H1 (cell line): Measurements from ENCODE around the gene CTTNBP2. TPM values are rescaled to one million over a fixed set of nuclear protein-coding genes. Genes with fewer than 3 reads are reported as not detected.

ENCODE experiments used
- CTCF ChIA-PET: fragments of 300-600 bp; sonication (Branson Sonifier 250); formaldehyde crosslinking; loops from one replicate; lab custom pipeline; 2021; ENCODE audit not compliant: partially characterized antibody; lab: Charles Lee
- POLR2A ChIA-PET: fragments of 300-600 bp; sonication (Branson Sonifier 250); formaldehyde crosslinking; loops from one replicate; lab custom pipeline; 2021; ENCODE audit warnings: inconsistent platforms; ENCODE audit not compliant: partially characterized antibody; lab: Charles Lee
- DNase-seq, 2 experiments: peaks; one replicate each; pipeline versions ENCODE4 v3.0.0 to v3.0.0-alpha.2; 2010 to 2022; ENCODE audit warnings: low spot score in 2 of 2, low read depth in 1 of 2, mixed read lengths in 1 of 2
- FAIRE-seq: peaks from 2 replicates; lab custom pipeline; 2011; peaks lifted over from hg19 to GRCh38; lab: Jason Lieb, UNC
- H2AFZ ChIP-seq: 2 replicates; pipeline ENCODE4 v1.8.1; 2012; ENCODE audit warnings: low read length, inconsistent platforms
- H2AK5ac ChIP-seq: 2 replicates; pipeline ENCODE4 v1.6.1; 2013; ENCODE audit warnings: low read depth, low read length
- H2BK120ac ChIP-seq: replicated peaks from 2 replicates; pipeline ENCODE3; 2013; ENCODE audit warnings: low read depth, low read length, inconsistent platforms
- H2BK12ac ChIP-seq: 2 replicates; pipeline ENCODE4 v1.6.1; 2013; ENCODE audit warnings: low read depth, low read length
- H2BK15ac ChIP-seq: 2 replicates; pipeline ENCODE4 v1.6.1; 2013; ENCODE audit warnings: low read length
- H2BK20ac ChIP-seq: 2 replicates; pipeline ENCODE4 v1.6.1; 2013; ENCODE audit warnings: low read length
- H2BK5ac ChIP-seq: 2 replicates; pipeline ENCODE4 v1.6.1; 2013; ENCODE audit warnings: low read depth, low read length
- H3K14ac ChIP-seq: 2 replicates; pipeline ENCODE4 v1.6.1; 2013; ENCODE audit warnings: inconsistent platforms; ENCODE audit not compliant: insufficient read length
- H3K18ac ChIP-seq: 2 replicates; pipeline ENCODE4 v1.6.1; 2013; ENCODE audit warnings: low read length; ENCODE audit errors: extremely low read depth
- H3K23ac ChIP-seq: 2 replicates; pipeline ENCODE4 v1.6.1; 2013; ENCODE audit warnings: inconsistent platforms; ENCODE audit not compliant: insufficient read length
- H3K23me2 ChIP-seq: 2 replicates; pipeline ENCODE4 v1.6.1; 2013; ENCODE audit warnings: low read depth, low read length
- H3K27ac ChIP-seq: 2 replicates; pipeline ENCODE4 v1.6.1; 2011; ENCODE audit warnings: low read depth, low read length, inconsistent platforms
- H3K27me3 ChIP-seq, 4 experiments: replicated peaks in 1 of 4; 1 replicate in 1 of 4; 2 replicates in 3 of 4; pipeline versions ENCODE4 v1.6.1 to v1.8.1; 2011 to 2013; ENCODE audit warnings: low read length in 3 of 4, mild to moderate bottlenecking in 3 of 4, inconsistent platforms in 2 of 4, mixed read lengths in 2 of 4, moderate library complexity in 1 of 4; ENCODE audit not compliant: control insufficient read depth in 3 of 4, insufficient read depth in 3 of 4; ENCODE audit errors: extremely low read depth in 1 of 4
- H3K36me3 ChIP-seq, 4 experiments: 2 replicates each; pipeline versions ENCODE4 v1.6.1 to v1.8.1; 2011 to 2013; ENCODE audit warnings: mild to moderate bottlenecking in 4 of 4, low read length in 3 of 4, moderate library complexity in 2 of 4, control low read depth in 1 of 4, inconsistent platforms in 1 of 4; ENCODE audit not compliant: insufficient read depth in 4 of 4, control insufficient read depth in 2 of 4
- H3K4ac ChIP-seq: replicated peaks from 2 replicates; pipeline ENCODE3; 2013; ENCODE audit warnings: low read length, low read depth, mixed read lengths, inconsistent platforms; ENCODE audit not compliant: insufficient read length
- H3K4me1 ChIP-seq, 4 experiments: replicated peaks in 1 of 4; 1 replicate in 1 of 4; 2 replicates in 3 of 4; pipeline versions ENCODE4 v1.6.1 to v1.8.1; 2011 to 2013; ENCODE audit warnings: low read length in 3 of 4, inconsistent platforms in 2 of 4, mixed read lengths in 1 of 4; ENCODE audit not compliant: insufficient read depth in 4 of 4, control insufficient read depth in 3 of 4
- H3K4me2 ChIP-seq, 2 experiments: 2 replicates each; pipeline versions ENCODE4 v1.6.1 to v1.8.1; 2011 to 2013; ENCODE audit warnings: low read depth in 2 of 2, low read length in 2 of 2, control low read depth in 1 of 2, inconsistent platforms in 1 of 2, mild to moderate bottlenecking in 1 of 2; ENCODE audit not compliant: insufficient read depth in 1 of 2
- H3K4me3 ChIP-seq, 4 experiments: fragments of 200-600, 300-600 bp in 1 of 4; sonication (generic), shearing (Covaris generic), sonication (Bioruptor Twin) in 1 of 4; 2 replicates each; pipeline versions ENCODE4 v1.5.1 to v1.8.1; 2011 to 2016; ENCODE audit warnings: low read length in 4 of 4, low read depth in 3 of 4, control low read depth in 2 of 4, inconsistent platforms in 2 of 4, mild to moderate bottlenecking in 2 of 4, mixed read lengths in 1 of 4, moderate library complexity in 1 of 4; ENCODE audit not compliant: insufficient read depth in 2 of 4; ENCODE audit errors: extremely low read depth in 1 of 4
- H3K56ac ChIP-seq: replicated peaks from 2 replicates; pipeline ENCODE3; 2013; ENCODE audit warnings: low read depth, mild to moderate bottlenecking, mixed read lengths, low read length, inconsistent platforms; ENCODE audit not compliant: insufficient read length
- H3K79me1 ChIP-seq: 2 replicates; pipeline ENCODE4 v1.6.1; 2013; ENCODE audit warnings: low read depth, low read length, control low read depth
- H3K79me2 ChIP-seq, 2 experiments: 2 replicates each; pipeline versions ENCODE4 v1.6.1 to v1.8.1; 2012 to 2013; ENCODE audit warnings: low read length in 2 of 2, mild to moderate bottlenecking in 2 of 2, inconsistent platforms in 1 of 2; ENCODE audit not compliant: insufficient read depth in 2 of 2, control insufficient read depth in 1 of 2
- H3K9ac ChIP-seq, 4 experiments: replicated peaks in 1 of 4; 1 replicate in 1 of 4; 2 replicates in 3 of 4; pipeline versions ENCODE4 v1.6.1 to v1.8.1; 2011 to 2013; ENCODE audit warnings: low read depth in 3 of 4, low read length in 3 of 4, control low read depth in 2 of 4, mild to moderate bottlenecking in 2 of 4, moderate library complexity in 2 of 4, inconsistent platforms in 1 of 4; ENCODE audit errors: extremely low read depth in 1 of 4
- H3K9me3 ChIP-seq, 2 experiments: 2 replicates each; pipeline versions ENCODE4 v1.6.1 to v1.8.1; 2012 to 2013; ENCODE audit warnings: mild to moderate bottlenecking in 2 of 2, moderate library complexity in 2 of 2, control low read depth in 1 of 2, inconsistent platforms in 1 of 2, low read depth in 1 of 2, low read length in 1 of 2, mixed read lengths in 1 of 2; ENCODE audit not compliant: insufficient read depth in 2 of 2
- H4K20me1 ChIP-seq, 2 experiments: replicated peaks in 1 of 2; 2 replicates each; pipeline versions ENCODE3 to v1.8.1; 2011 to 2013; ENCODE audit warnings: inconsistent platforms in 2 of 2, low read length in 2 of 2, mild to moderate bottlenecking in 1 of 2; ENCODE audit not compliant: insufficient read depth in 2 of 2, control insufficient read depth in 1 of 2
- H4K5ac ChIP-seq: 2 replicates; pipeline ENCODE4 v1.6.1; 2013; ENCODE audit warnings: low read length, low read depth, mixed read lengths, inconsistent platforms; ENCODE audit not compliant: insufficient read length
- H4K8ac ChIP-seq: 2 replicates; pipeline ENCODE4 v1.8.0; 2013; ENCODE audit warnings: mild to moderate bottlenecking, moderate library complexity, low read length, inconsistent platforms; ENCODE audit not compliant: insufficient read depth; ENCODE audit errors: extremely low read depth
- H4K91ac ChIP-seq: replicated peaks from 2 replicates; pipeline ENCODE3; 2013; ENCODE audit warnings: low read length, mixed read lengths, inconsistent platforms; ENCODE audit not compliant: insufficient read length
- BACH1 ChIP-seq: IDR thresholded peaks from 2 replicates; pipeline ENCODE4 v1.6.1; 2012; ENCODE audit warnings: low read length, improper control_type of control experiment
- CTBP2 ChIP-seq: IDR thresholded peaks from 2 replicates; pipeline ENCODE4 v1.7.0; 2011; ENCODE audit warnings: borderline replicate concordance, mild to moderate bottlenecking, moderate library complexity, mixed read lengths, low read length; ENCODE audit not compliant: insufficient read depth, insufficient read length
- NANOG ChIP-seq: IDR thresholded peaks from 2 replicates; pipeline ENCODE4 v1.6.1; 2011; ENCODE audit warnings: low read length, low read depth, mild to moderate bottlenecking, inconsistent platforms; ENCODE audit not compliant: insufficient read depth, poor library complexity, severe bottlenecking
- SAP30 ChIP-seq: fragments of 300-600 bp; sonication (generic); IDR thresholded peaks from 2 replicates; pipeline ENCODE4 v1.7.1; 2012; ENCODE audit warnings: low read length, moderate library complexity, mild to moderate bottlenecking, inconsistent platforms; ENCODE audit not compliant: insufficient read depth, insufficient replicate concordance
- SIRT6 ChIP-seq: IDR thresholded peaks from one replicate; pipeline ENCODE4 v1.7.1; 2012; ENCODE audit warnings: low read length, inconsistent platforms
- TAF7 ChIP-seq: optimal IDR thresholded peaks from 2 replicates; pipeline ENCODE3; 2011; ENCODE audit warnings: low read depth, mild to moderate bottlenecking, inconsistent platforms, low read length, moderate library complexity, borderline replicate concordance
- WGBS, 2 experiments: shearing (Covaris generic) in 1 of 2; methylation state at CpG; one replicate each; pipeline versions ENCODE4 v1.1.6 to v1.1.7; 2013 to 2015; ENCODE audit warnings: low lambda C conversion rate in 2 of 2, mixed read lengths in 2 of 2, inconsistent platforms in 1 of 2, low coverage in 1 of 2, missing lambda C conversion rate in 1 of 2; ENCODE audit not compliant: insufficient replicate concordance in 2 of 2, insufficient coverage in 1 of 2, insufficient read length in 1 of 2; ENCODE audit errors: extremely low coverage in 1 of 2, missing lambda C conversion rate in 1 of 2; 5-methylcytosine and 5-hydroxymethylcytosine counted together
- polyA plus RNA-seq, 7 experiments: library from polyadenylated mRNA; depleted of rRNA in 3 of 7; stranded (reverse) in 5 of 7; unstranded in 2 of 7; fragments of >200 nt in 5 of 7; fragments of 200-250 nt in 2 of 7; gene quantifications; 1 replicate in 5 of 7; 2 replicates in 1 of 7; 4 replicates in 1 of 7; pipeline versions ENCODE4 v1.2.1 to v1.2.3, GENCODE V29; 2011 to 2013; ENCODE audit warnings: missing spikeins in 2 of 7, mixed read lengths in 2 of 7
- total RNA-seq: library from RNA; stranded (reverse); fragmentation: NEBNext Ultra II Directional; extraction: Animal tissue kit (Norgen Biotek cat#: 25700); gene quantifications from 2 replicates; pipeline ENCODE4 v1.2.1, GENCODE V29; 2021
- TF ChIP-seq, protein P1 (sequence below): IDR thresholded peaks from 2 replicates; pipeline ENCODE4 v1.6.1; 2012; ENCODE audit warnings: low read length, inconsistent platforms

CTTNBP2 gene
- total and polyA plus RNA-seq, 2 of the 8 experiments (the other 6 are each of a cell fraction or from before 2014, with no cell fraction given) = 15.3 to 35.1 TPM

DNA sequence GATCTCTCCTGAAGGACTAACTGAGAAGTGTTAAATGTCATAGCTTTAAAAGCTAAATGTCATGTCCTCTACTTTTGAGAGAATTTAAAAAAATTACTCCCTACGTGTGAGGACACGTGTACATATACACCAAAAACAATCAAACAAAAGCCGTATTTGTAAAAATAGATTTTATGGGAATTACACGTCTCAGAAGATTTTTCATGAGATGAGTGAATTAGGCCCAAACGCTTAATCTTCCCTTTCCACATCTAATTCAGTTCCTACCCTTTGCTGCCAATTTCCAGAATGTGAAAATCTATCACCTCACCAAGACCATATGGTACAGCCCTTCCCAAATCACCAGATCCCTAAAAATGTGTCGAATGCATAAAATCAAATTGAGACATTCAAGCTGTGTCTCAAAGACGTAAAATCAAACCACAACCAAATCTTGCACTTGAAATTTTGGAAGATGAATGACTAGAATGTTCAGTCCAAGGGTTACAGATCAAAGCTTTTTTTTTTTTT, 1.0 kb upstream of the CTTNBP2 start:
- ChIA-PET POLR2A (interaction anchor here (0.6 to 1.7 kb wide), 4 partner anchors 46 to 100 kb away, joined by 3 to 4 read pairs (median 4); no protein-coding TSS in a partner anchor), CTCF (interaction anchor here (0.8 to 1.6 kb wide), 10 partner anchors 9 to 279 kb away, joined by 3 to 6 read pairs (median 3); no protein-coding TSS in a partner anchor)
- TF ChIP-seq CTBP2 (no peak), TAF7 (no peak), BACH1 (no peak), SIRT6 (no peak), NANOG (no peak), SAP30 (no peak)
- TF ChIP-seq, protein P1, sequence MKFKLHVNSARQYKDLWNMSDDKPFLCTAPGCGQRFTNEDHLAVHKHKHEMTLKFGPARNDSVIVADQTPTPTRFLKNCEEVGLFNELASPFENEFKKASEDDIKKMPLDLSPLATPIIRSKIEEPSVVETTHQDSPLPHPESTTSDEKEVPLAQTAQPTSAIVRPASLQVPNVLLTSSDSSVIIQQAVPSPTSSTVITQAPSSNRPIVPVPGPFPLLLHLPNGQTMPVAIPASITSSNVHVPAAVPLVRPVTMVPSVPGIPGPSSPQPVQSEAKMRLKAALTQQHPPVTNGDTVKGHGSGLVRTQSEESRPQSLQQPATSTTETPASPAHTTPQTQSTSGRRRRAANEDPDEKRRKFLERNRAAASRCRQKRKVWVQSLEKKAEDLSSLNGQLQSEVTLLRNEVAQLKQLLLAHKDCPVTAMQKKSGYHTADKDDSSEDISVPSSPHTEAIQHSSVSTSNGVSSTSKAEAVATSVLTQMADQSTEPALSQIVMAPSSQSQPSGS = no peak

More for the DNA sequence above, 1.0 kb upstream of the CTTNBP2 start:
- Histone ChIP-seq H4K8ac (no peak overlapping the region), H3K27me3 (no peaks in the 10 kb centered on the region), H3K56ac (no peak overlapping the region), H4K91ac (no peak overlapping the region), H3K4ac (no peak overlapping the region), H4K5ac (no peak overlapping the region), H2BK15ac (no peak overlapping the region), H3K18ac (no peak overlapping the region), H3K9me3 (no peaks in the 10 kb centered on the region), H2BK5ac (no peak overlapping the region; the same call in 1 of the 2 replicates), H2BK120ac (no peak overlapping the region), H4K20me1 (peaks cover 0 to 1% of the 10 kb centered on the region in 2 experiments), H3K9ac (no peak overlapping the region), H3K4me2 (peak overlapping the region; percentile 66 to 88), H2AK5ac (no peak overlapping the region), H3K79me1 (0 out of 2 replicates have a peak, but pooled peaks cover 2% of the 10 kb centered on the region), H3K4me3 (peak overlapping the region; percentile 88 to 98 (median 96); a peak in 5 of 8 replicates), H2AFZ (no peak overlapping the region), H3K36me3 (peaks cover 0 to 2% (median 0%) of the 10 kb centered on the region in 4 experiments; a peak in 1 of 8 replicates), H2BK20ac (no peak overlapping the region), H3K79me2 (peaks cover 7 to 36% of the 10 kb centered on the region in 2 experiments; a peak in 3 of 4 replicates), H3K23me2 (peaks cover 13% of the 10 kb centered on the region), H3K4me1 (peaks cover 2 to 16% (median 7%) of the 10 kb centered on the region in 4 experiments; a peak in 6 of 7 replicates), H3K23ac (no peak overlapping the region), H3K27ac (no peak overlapping the region), H2BK12ac (0 out of 2 replicates have a peak overlapping the region, but pooled peaks have one; percentile 69), H3K14ac (no peak overlapping the region)
- 50% methylated on average over 7 of the region's 7 CpGs; no CpG with 5 or more reads in 1 of the 2 experiments for whole genome bisulfite sequencing, 2 experiments
- no peak for FAIRE-seq
- DNase-seq = no peak
